ENCODE data around the gene TSPAN10. TPM values are rescaled to one million over a fixed set of nuclear protein-coding genes. Genes with fewer than 3 reads are reported as not detected.

Gene TSPAN10
- total and polyA plus RNA-seq, 9 of the 15 experiments (the other 6 are each of a cell fraction or from before 2014, with no cell fraction given), result 0.05 to 0.31 (median 0.13) TPM; not detected in 1

GRCh38 chr17:81672504-81672903, 35.5 kb downstream of the TSPAN10 start (continued):
- TF ChIP-seq, protein P1, sequence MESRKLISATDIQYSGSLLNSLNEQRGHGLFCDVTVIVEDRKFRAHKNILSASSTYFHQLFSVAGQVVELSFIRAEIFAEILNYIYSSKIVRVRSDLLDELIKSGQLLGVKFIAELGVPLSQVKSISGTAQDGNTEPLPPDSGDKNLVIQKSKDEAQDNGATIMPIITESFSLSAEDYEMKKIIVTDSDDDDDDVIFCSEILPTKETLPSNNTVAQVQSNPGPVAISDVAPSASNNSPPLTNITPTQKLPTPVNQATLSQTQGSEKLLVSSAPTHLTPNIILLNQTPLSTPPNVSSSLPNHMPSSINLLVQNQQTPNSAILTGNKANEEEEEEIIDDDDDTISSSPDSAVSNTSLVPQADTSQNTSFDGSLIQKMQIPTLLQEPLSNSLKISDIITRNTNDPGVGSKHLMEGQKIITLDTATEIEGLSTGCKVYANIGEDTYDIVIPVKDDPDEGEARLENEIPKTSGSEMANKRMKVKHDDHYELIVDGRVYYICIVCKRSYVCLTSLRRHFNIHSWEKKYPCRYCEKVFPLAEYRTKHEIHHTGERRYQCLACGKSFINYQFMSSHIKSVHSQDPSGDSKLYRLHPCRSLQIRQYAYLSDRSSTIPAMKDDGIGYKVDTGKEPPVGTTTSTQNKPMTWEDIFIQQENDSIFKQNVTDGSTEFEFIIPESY (CRISPR knock-in tag; IDR thresholded peaks at IDR 0.05), result peak; percentile 92
- TF ChIP-seq ZNF217 (CRISPR knock-in tag; IDR thresholded peaks at IDR 0.05) (no peak), MAFF (IDR thresholded peaks at IDR 0.05; ENCODE audit: low read length) (no peak)

DNA sequence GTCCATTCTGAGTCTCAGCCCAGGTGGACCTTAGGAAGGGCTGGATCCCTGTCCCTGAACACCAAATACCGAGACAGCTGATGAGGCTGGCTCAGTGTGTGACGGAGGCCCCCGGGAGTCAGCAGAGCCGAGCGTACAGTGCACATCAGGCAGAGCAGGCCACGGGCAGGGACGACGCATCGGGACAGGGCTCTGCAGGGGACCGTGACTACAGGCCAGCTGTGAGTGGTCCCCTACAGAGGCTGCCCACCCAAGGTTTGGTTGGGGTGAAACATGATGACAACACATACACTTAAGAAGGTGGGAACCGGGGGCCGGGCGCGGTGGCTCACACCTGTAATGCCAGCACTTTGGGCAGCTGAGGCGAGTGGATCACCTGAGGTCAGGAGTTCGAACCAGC, 36.0 kb downstream of the TSPAN10 start:
- 96% methylated on average over 16 of the region's 16 CpGs for WGBS (ENCODE audit: insufficient coverage, low coverage, missing lambda C conversion rate)
- ChIA-PET POLR2A (interaction anchor here (0.8 to 1.9 kb wide), 5 partner anchors 8 to 29 kb away, joined by 3 to 8 read pairs (median 4); partner anchors contain the start of genes ARL16 and HGS), CTCF (ENCODE audit: low intra/inter-chr PET ratio) (no interaction called here)
- peak overlapping the region in 1 of 2 experiments; percentile 71; a peak in 1 of 4 replicates for H3K9ac ChIP-seq (ENCODE audit: insufficient read depth in 1 of 2, low read depth in 2 of 2, low read length in 2 of 2)
- no peaks in the 10 kb centered on the region for H3K9me1 ChIP-seq (ENCODE audit: control insufficient read depth, insufficient read depth, low read length)
- H3K9me3 ChIP-seq (replicated peaks; ENCODE audit: control insufficient read depth, insufficient read depth, low read depth, low read length), result no peaks in the 10 kb centered on the region
- BruUV-seq (replicated peaks), result no TSS peak
- no peaks in the 10 kb centered on the region for H3K27me3 ChIP-seq (ENCODE audit: control insufficient read depth in 2 of 2, insufficient read depth in 2 of 2, low read length in 2 of 2)
- no peak for ATAC-seq
- intact Hi-C loops (cut with micrococcal nuclease), result no loop called here
- no peak for FAIRE-seq
- in situ Hi-C loops (cut with MboI), result no loop called here
- DNase-seq (ENCODE audit: extremely low read depth in 1 of 4, low spot score in 3 of 4), result no peak
- H4K20me1 ChIP-seq (replicated peaks; ENCODE audit: control insufficient read depth, insufficient read depth, low read length), result no peaks in the 10 kb centered on the region
- TF ChIP-seq RBFOX2 (IDR thresholded peaks at IDR 0.05; ENCODE audit: low read depth, low read length) (peak; percentile 28; the same call in 1 of the 2 replicates), ZNF197 (CRISPR knock-in tag; IDR thresholded peaks at IDR 0.05; ENCODE audit: low read depth) (no peak)
- no peak overlapping the region for H3K4me3 ChIP-seq
- peaks cover 24% of the 10 kb centered on the region for H3K79me2 ChIP-seq (ENCODE audit: control insufficient read depth, insufficient read depth, low read length)
- H2AFZ ChIP-seq (ENCODE audit: low read depth, low read length), result no peak overlapping the region
- H3K27ac ChIP-seq (ENCODE audit: extremely low read depth, low read depth, low read length), result no peak overlapping the region
- H3K4me1 ChIP-seq (replicated peaks in 1 of 2; ENCODE audit: control insufficient read depth in 2 of 2, insufficient read depth in 2 of 2, low read length in 2 of 2), result peaks cover 6 to 55% of the 10 kb centered on the region in 2 experiments; a peak in 4 of 5 replicates
- no peak overlapping the region for H3K4me2 ChIP-seq (ENCODE audit: insufficient read depth, low read length)
- H3K36me3 ChIP-seq (ENCODE audit: control insufficient read depth, insufficient read depth, low read length), result peaks cover 70% of the 10 kb centered on the region
